IPS DF 4.7 (cell line): ENCODE measurements around the gene EXOC4.
"Not testable (repeated sequence)": the region's sequence is repeated elsewhere in the genome, so short reads cannot be mapped to it uniquely, and the experiment has no call there.

ENCODE experiments used
- DNase-seq: peaks from one replicate; pipeline ENCODE4 v3.0.0-alpha.2; 2013; ENCODE audit warnings: low spot score; ENCODE audit errors: extremely low read depth

The EXOC4 gene

GRCh38 chr7:133275446-133276095 is 22.7 kb downstream of the EXOC4 start:
- DNase-seq: no peak

GRCh38 chr7:133278975-133279374 is 26.1 kb downstream of the EXOC4 start:
- not testable (repeated sequence) for DNase-seq

DNA sequence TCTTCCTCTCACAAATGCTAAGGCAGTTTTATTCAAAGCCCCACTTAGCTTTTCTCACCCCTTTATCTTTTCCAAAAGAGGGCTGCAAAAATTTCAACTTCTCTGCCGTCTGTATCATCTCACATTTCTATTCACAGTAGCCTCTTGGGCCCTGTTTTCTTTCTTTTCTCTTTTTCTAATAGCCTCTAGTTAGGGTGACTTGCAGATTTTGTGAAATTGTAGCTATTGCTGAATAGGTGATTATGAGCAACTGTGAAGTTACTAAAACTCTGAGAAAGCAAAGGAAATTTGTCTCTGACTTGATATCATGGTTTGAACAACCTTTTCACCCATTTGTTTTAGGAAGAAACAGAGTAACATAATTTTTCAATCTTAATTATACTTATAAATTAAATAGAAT is 29.2 kb downstream of the EXOC4 start:
- no peak for DNase-seq

DNA sequence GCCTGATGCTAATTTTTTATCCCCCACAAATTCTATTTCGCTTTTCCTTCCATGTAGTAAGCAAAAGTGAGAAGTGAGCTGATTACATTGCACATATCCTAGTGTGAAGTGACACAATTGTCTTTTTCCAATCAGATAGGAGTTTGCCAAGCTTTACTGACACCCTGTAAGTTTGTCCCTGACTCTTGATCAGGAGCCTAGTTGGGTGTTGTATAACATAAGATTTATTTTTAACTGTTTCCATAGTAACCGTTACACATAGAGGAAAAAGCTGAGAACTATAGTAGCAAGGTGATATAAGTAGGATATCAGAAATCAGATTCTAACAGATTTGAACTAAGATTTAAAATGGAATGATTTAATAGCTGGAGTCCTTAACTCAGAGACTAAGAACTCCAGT is 31.2 kb downstream of the EXOC4 start:
- no peak for DNase-seq

DNA sequence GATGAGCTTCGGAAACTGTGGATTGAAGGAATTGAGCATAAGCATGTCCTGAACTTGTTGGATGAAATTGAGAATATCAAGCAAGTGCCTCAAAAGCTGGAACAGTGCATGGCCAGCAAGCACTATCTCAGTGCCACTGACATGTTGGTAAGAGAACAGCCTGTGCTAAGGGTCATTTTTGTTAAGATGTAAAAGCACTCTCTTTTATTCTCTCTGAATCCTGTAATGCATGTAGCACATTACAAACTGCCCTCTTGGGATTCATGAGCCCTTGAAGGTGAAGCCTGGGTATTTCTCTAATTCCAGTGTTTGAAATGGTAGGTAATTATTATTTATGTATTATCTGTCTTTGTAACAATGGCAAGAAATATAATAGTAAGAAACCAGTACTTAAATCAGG is 36.1 kb downstream of the EXOC4 start:
- no peak for DNase-seq

GRCh38 chr7:133290041-133290440 is 37.2 kb downstream of the EXOC4 start:
- no peak for DNase-seq

GRCh38 chr7:133290676-133291333 is 37.9 kb downstream of the EXOC4 start:
- no peak for DNase-seq

- DNase-seq: no peak
Observed at GRCh38 chr7:133292631-133293030, 39.8 kb downstream of the EXOC4 start.

GRCh38 chr7:133293384-133294160 is 40.7 kb downstream of the EXOC4 start:
- no peak for DNase-seq

- no peak for DNase-seq
Observed at GRCh38 chr7:133294234-133294633, 41.4 kb downstream of the EXOC4 start.

GRCh38 chr7:133295484-133295883 is 42.6 kb downstream of the EXOC4 start:
- no peak for DNase-seq

DNA sequence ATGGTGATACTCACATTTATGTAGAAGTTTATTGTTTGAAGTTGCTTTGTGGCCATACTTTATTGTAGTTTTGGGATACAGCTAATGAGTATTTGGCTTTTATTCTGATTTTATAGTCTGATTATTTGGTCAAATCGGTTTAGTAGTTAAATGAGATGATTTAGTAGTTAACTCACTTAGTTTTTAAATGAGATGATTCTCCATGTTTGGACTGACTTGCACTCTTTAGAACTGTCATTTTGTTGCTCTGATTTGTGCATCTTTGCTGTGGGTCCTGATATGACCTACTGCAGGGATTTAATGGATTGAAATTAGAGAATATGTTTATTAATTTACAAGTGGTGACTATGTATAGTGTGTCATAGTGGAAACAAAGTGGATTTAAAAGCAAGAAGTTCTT is 44.2 kb downstream of the EXOC4 start:
- no peak for DNase-seq

- no peak for DNase-seq
Observed at GRCh38 chr7:133298080-133298479, 45.2 kb downstream of the EXOC4 start.

DNA sequence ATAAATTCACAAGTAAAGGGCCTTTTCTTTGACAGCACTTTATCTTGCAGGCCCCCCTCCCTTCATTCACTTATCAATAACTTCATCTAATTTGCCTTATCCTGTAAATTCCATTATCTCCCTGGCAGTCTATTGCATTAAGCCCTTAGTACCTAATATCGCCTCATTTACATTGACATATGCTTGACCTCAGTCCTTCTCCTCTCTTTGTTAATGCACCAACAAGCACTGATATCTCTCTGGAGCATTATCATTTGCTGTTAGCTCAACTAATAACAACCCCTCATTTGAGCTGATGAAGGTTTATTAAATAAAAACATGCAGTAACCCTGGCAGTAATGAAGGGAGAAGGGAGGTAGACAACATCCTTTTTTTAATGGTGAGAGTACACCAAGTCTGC is 46.8 kb downstream of the EXOC4 start:
- DNase-seq: no peak

DNA sequence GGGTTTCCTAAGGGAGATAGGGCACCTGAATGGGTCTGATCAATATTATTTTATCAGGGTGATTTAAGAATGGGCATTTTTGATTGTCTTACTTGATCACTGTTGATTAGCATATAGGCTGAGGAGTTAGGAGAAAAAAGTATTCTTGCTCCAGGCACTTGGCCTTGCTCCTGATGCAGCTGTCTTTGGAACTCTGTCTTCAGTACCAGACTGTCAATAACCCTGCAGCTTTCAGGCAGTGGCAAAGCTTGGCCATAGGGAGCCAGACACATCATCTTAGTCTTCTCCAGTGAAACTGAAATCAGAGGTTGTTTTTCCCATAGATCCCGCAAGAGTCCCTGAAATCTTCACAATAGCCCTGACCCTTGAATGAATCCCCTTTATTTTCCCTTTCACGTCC is 47.2 kb downstream of the EXOC4 start:
- no peak for DNase-seq

- no peak for DNase-seq
Observed at GRCh38 chr7:133300811-133301210, 47.9 kb downstream of the EXOC4 start.

GRCh38 chr7:133301444-133301843 is 48.6 kb downstream of the EXOC4 start:
- DNase-seq: no peak

- no peak for DNase-seq
Observed at GRCh38 chr7:133303372-133303771, 50.5 kb downstream of the EXOC4 start.

DNA sequence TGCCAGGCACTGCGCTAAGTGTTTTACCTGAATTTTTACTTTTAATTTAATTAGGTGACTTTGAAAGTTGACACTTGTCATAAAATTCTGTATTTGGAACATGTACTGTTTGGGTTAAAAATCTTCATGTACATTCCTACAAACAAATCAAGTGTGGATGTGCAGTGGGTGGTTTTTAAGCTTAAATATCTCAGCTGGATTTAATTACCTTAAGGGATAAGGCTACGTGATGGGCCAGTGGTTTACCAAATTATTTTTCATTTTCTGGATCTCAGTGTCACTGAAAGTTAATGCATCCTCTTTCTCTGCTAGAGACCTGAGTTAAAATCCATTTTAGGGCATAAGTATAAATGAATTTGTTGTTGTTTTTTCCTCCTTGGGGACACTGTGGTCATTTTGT is 51.1 kb downstream of the EXOC4 start:
- DNase-seq: no peak

DNA sequence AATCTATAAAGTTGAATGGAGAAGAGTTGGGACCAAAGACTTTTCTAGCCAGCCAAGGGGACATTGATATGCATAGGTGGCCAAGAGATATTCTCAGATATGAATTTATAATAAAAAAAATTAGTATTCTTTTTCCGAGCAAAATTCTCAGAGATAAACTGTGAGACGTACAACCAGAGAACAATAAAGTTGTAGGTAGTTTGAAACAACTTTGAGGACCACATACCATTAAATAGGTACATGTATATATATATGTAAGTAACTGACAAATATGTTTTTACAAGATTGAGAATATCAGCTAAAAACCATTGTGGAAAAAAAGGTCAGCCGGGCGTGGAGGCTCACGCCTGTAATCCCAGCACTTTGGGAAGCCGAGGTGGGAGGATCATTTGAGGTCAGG is 56.5 kb downstream of the EXOC4 start:
- no peak for DNase-seq

DNA sequence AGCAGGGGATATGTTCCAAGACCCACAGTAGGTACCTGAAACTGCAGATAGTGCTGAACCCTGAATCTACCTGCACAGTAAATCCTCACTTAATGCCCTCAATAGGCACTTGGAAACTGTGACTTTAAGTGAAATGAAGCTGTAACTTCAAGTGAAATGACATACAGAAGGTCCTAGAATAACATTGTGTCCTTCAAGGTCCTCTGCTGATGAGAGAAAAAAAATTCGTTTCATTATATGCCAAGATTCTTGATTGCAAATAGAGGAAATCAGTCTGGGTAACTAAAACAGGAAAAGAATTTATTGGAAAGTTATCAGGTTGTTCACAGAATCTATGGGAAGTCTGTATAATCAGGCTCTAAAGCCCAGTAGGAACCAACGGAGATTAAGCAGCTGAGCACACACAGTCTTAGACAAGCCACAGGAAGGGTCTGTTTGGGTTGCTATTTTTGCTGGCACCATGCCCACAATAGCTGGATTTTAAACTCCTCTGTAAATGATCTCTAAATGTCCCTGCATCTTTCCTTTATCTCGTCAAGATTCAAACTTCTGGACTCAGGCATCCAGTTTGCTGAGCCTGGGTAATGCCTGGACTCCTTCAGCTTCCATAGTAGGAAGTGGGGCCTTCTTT is 57.5 kb downstream of the EXOC4 start:
- no peak for DNase-seq

GRCh38 chr7:133313575-133313974 is 60.7 kb downstream of the EXOC4 start:
- DNase-seq: no peak
